HG03354 (cell line): ENCODE data around the gene POLDIP3.

Experiments used
- ATAC-seq: cut with Tn5 transposase; IDR thresholded peaks from one replicate; pipeline ENCODE4 v1.9.1; 2021; ENCODE audit warnings: mild to moderate bottlenecking; ENCODE audit not compliant: unreplicated experiment, poor library complexity, severe bottlenecking

POLDIP3 gene

DNA sequence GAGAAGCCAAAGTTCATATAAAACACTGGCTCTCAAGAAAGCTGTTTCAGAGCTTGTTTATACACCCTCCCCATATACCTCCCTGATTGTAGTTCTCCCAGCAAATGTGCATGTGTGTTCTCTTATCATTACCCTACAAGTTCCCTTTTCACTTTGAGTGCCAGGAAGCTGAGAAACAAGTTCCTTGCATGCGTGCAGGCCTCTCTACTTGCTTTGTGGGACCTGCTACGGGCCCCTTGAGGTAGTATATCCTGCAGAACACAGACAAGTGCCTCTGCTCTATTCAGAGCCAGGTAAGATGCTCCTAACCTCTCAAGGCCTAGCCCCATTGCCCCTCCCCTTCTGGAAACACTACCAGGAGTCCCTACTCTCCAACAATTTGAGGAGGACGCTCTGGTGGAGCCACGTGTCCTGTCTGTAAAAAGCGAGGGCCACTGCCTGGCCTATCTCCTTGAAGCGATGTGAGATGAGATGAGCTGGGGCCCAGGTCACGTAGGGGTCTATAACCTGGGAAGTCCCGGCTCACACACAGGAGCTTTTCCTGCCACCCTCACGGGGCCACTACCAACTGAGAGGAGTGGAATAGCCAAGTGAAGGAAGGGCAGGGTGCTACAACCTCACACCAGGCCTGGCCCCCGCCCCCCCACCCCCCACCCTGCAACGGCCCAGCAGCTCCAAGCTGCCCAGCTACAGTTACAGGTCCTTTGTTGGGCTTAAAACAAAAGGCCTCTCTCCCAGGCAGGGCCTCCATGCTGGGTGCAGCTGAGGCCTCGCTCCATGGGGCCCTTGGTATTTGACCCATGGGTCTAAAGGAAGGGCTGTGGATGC lies 28.3 kb upstream of the POLDIP3 start:
- ATAC-seq = no peak

DNA sequence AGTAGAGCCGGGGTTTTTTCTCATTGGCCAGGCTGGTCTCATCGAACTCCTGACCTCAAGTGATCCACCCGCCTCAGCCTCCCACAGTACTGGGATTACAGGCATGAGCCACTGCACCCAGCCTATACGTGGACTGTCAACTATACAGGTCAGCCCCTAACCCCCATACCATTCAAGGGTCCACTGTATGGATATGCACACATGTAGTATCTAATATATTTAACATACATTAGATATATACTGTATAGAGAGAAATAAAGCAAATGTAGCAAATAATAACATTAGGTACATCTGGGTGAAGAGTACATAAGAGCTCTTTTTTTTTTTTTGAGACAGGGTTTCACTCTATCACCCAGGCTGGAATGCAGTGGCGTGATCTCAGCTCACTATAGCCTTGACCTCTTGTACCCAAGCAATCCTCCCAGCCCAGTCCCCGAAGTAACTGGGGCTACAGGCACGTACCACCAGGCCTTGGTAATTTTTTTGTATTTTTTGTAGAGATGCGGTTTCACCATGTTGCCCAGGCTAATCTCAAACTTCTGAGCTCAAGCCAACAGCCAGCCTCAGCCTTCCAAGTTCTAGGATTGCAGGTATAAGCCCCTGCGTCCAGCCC lies 27.2 kb upstream of the POLDIP3 start:
- no peak for ATAC-seq

DNA sequence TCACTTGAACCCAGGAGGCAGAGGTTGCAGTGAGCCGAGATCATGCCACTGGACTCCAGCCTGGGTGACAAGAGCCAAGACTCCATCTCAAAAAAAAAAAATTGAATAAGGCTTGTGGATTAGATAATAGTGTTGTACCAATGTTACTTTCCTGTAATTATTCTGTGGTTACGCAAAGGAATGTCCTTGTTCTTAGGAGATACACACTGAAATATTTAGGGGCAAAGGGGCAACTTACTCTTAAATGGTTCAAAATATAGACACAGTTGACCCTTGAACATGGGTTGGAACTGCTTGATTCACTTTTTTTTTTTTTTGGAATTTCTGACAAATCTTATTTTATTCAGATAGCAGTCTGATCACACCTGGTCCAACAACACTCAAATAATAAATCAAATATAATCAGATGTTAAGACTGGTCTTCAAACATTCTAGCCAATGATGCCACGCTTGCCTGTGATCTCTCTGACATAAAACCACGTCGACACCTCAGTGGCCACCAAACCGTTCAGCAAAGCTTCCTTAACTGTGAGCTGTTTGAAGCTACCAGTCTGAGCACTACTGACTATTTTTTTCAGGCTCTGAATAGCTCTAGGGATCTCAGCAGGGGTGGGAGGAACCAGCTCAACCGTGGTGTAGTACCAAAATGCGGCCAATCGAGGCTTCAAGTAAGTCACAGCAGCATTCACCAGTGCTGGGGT lies 25.0 kb upstream of the POLDIP3 start:
- ATAC-seq = no peak

DNA sequence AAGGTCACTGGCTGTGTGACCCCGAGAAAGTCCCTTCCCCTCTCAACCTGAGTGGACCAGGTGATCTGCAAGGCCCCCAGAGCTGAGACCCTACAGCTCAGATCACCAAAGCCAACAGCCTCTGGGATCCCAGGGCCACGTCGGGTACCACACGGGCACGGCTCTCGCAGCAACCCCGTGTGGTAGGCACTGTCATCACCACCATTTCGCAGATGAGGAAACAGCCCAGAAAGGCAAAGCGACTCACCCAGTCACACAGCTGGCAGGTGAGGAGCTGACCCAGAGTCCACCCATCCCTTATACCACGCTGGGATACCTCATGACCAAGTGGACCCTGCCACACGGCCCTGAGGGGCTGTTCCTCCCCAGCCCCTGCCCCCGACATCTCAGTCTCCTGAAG lies 22.9 kb upstream of the POLDIP3 start:
- ATAC-seq = no peak

DNA sequence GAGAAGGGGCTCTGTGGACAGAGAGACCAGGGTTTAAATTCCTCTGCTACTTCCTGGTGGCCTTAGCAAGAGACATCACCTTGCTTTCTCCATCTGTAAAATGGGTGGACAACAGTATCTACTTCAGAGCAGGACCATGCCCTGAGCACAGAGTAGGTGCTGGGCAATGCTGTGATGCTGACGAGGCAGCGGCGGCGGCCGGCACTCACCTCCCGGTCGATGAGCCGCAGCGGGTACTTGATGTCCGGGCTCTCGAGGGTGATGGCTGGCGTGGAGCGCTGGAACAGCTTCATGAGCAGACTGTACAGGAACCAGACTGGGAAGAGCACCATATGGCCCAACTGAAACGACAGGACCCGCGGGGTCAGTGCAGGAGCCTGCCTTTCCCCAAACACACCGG lies 21.8 kb upstream of the POLDIP3 start:
- no peak for ATAC-seq

DNA sequence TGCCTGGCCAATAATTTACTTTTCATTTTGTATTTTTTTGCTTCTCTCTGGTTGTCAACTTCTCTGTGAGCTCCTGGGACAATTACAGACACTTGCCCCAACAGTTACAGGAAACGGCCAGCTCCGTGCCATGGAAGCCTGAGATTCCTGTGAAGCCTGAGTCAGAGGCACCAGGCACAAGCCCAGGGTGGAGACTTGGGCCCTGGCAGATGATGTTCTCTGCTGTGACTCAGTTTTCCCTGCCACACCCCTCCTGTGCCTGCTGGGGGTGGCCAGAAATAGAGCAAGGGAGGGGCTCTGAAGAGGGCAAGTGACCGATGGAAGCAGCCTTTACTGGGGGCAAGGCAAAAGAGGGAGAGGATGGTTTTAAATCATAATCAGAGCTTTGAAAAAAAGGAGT lies 20.8 kb upstream of the POLDIP3 start:
- no peak for ATAC-seq

DNA sequence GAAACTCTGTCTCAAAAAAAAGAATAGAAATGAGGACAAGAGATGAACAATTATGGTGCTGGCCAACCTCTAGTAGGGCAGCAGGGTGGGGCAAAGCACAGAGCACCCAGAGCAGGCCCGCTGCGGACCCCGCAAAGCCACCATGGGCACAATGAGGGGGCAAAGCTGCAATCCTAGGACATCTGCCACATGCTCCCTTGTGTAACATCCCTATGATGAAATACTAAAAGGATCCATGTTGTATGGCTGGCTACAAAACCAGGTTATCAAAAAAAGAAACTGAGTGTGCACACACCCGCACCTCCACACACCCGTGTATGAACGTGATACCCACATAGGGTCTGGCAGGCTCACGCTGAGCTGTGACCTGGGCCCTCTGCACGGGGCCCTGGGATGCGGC lies 18.3 kb upstream of the POLDIP3 start:
- ATAC-seq = no peak

DNA sequence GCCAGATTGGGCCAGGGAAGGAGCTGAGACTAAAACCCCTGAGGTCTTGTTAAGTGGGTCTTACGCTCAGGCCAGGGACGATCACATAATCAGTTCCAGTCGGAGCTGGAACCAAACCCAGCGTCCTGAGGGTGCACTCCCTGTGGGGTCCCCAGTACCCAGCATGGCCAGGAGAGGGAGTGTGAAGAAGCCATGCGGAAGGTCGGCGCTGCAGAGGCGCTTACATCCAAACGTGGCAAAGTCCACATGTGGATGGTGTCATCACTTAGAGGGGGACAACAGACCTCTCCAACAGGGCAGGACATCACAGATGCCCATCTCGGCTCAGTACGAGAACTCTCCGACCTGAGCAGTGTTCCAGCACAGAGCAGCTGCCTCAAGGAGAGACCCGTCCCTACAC lies 17.4 kb upstream of the POLDIP3 start:
- ATAC-seq = no peak

DNA sequence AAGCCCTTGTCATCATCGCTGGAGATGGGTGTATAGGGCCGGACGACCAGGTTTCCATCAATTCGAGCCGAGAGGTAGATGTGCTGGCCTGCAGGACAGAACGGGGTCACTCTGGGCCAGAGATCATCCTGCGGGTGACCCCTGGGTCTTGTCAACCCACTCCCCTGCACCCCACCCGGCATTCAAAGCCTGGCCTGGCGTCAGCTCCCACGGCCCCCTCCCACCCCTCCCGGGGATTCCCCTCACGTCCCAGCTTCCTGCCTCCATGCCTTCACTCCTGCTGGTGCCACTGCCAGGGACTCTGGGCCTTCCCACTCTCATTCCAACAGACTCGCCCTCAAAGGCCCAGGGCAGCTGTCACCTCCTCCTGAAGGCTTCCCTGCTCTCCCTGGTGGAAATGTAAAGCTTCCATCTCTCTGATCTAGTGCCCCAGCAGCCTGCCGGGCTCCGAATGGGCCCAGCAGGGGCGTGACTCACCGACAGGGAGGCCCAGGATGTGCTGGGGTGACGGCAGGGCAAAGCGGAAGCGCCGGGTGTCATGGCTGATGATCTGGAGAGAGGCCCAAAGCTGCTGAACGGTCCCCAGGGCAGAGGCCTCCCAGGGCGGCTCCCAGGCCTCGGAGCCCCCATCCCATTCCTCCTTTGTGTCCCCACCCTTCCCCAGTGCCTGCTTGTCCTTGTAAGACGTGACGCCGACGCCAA lies 16.4 kb upstream of the POLDIP3 start:
- no peak for ATAC-seq

DNA sequence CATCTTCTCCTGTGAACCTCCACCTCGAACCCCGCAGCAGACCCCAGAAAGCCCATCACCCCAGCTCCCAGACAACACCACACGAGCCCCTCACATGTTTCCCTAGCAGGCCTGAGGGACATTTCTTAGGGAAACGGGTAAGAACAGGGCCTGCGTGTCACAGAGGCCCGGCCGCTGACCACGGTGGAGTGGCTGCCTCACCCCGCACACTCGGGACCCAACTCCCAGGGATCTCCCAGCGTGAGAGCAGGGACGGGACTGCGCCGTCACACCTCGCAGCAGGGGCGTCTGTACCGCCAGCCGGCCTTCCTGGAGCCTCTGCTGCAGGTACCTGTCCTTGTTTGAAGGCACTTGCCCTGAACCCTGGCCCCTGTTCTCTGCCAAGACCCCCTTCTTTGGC lies 15.5 kb upstream of the POLDIP3 start:
- ATAC-seq = no peak

DNA sequence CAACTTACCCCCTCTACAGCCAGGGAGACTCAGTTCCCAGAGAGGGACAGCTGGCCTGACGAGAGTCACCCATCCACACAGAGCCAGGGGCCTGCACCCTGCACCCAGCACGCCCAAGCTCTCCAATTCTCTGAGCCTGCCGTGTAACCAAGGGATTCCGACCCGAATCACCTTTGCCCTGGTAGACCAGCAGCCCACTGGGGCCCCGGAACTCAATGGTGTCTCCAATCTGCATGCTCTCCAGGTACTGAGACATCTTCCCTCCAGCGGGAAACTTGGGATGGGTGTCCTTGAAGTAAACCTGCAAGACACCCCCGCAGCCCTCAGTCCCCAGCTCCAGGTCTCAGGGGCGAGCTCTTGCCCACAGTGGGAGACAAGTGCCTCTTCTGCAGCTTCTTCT lies 13.3 kb upstream of the POLDIP3 start:
- ATAC-seq = no peak

DNA sequence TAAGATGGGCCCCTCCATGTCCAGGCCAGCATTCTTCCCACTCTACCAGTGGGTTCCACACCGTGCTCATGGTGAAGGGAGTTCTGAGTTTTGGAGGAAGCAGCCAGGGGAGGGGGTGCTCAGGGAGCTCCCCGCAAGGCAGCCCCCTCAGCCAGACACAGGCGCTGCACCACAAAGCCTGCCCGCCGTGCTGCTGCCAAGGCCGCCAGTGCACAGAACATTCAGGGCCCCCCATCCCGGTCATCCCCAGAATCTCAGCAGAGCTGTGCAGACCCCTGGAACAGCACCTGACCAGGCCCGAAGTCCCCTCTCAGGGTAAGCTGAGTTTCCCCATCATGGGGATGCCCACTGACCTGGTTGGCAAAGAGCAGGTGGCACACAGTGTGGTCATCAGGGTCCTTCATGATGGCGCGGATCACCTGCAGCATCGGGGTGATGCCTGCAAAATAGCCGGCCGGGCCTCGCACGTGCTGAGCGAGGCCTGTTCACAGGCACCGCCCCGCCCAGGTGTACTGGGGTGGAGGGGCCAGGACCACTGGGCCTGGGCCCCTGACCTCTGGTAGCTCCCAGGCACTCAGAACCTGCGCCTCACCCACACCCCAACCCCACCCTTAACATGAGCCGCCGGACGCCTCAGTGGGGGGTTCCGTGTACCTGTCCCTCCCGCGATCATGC lies 12.4 kb upstream of the POLDIP3 start:
- no peak for ATAC-seq

DNA sequence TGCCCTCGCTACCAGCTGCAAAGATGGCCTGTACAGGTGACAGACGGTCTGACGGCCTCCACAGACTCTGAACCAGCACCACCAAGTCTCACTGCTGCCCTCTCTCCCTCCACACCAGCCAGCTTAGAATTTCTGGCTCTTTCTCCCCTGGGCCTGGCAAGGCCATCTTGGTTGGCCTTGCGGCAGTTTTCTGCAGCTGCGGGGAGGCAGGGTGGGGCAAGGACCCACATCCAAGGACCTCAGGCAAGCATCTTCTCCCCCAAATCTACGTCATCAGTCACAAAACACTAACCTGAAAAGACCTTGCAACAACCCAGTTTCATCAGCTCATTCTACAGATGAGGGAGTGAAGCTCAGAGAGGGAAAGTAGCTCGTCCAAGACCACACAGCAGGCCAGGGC lies 11.7 kb upstream of the POLDIP3 start:
- no peak for ATAC-seq

DNA sequence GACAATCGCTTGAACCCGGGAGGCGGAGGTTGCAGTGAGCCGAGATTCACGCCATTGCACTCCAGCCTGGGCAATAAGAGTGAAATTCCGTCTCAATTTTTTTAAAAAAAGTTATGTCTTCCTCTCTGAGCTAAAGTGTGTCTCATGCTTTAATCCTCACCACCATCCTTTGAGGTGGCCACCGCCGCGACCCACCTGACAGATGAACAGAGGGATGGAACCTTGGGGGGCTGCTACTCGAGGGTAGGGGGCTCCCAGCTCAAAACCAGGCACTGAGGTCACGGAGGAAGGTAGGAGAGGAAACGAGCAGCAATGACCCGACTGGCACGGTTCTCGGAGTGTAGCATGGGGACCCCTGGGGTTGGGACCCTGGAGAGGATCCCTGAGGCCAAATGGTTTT lies 10.7 kb upstream of the POLDIP3 start:
- ATAC-seq = no peak

DNA sequence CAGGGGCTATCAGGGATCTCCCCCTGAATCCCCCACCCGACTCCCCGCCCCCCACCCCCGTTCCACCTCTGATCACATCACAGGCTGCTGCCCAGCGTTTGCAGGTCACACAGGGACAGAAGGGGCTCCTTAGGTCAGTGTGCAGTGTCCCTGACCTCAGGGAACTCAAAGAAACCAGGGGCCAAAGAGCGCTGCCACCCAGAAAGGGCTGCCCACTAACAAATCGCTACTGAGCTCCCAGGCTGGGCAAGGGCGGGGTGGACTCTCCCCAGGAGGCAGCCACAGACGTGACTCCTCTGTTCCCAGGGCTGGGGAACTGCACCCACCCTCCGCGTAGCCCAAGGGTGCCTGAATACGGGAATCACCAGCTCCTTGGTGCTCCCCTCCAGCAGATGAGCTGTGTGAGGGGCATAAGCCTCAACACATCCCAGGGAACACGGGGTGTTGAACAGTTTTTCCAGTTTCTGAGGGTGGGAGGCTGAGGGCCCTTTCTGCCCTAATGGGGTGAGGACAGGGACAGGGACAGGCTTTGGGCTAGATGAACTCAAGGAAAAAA lies 9.9 kb upstream of the POLDIP3 start:
- ATAC-seq = no peak

DNA sequence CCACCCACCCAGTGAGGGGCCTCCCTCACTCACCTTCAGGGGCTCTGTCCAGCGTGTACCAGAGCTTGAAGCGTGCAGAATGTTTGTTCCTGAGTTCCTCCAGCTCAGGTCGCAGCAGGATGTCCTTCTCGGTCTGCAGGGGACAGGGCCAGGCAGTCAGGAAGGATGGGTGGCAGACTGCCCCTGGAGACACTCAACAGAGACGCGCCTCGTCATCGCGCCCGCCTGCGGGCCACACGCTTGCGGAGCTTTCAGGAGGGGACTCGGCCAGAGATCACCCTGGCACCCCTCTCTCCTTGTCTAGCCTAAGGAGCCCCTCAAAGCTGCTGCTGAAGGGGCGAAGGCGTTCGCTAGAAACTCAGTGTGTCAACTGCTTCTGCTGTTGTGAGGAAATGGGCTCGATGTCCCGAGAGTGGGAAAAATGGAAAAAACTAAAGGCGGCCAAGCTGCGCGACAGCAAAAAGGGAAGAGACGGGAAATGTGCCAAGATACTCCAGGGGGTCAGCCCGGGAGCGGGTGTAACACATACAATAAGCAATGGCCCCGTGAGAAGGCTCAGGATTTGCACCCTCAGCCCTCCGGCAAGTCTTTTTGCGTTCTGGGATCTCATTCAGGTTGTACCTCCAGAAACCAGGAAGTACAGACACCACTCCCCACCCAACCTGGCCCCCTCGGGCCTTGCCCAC lies 9.2 kb upstream of the POLDIP3 start:
- no peak for ATAC-seq

DNA sequence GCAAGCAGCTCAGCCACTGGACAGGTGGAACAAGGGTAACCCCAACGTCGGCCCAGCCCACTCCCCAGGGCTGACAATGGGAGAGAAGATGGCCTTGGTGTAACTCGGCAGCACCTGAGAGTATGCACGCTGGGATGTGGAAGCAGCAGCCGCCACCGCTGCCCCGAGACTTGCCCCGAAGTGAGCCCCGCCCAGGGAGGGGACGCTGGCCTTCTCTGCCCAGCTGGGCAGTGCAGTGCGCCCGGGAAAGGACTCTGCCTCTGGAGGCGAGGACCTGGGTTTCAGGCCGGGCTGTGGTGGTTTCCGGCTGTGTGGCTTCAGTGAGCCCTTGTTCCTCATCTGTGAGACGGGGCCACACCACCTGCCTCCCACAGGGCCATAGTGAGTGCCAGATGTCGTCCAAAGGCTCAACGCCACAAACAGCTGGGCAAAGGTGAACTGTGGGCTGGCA lies 8.6 kb upstream of the POLDIP3 start:
- ATAC-seq = no peak

DNA sequence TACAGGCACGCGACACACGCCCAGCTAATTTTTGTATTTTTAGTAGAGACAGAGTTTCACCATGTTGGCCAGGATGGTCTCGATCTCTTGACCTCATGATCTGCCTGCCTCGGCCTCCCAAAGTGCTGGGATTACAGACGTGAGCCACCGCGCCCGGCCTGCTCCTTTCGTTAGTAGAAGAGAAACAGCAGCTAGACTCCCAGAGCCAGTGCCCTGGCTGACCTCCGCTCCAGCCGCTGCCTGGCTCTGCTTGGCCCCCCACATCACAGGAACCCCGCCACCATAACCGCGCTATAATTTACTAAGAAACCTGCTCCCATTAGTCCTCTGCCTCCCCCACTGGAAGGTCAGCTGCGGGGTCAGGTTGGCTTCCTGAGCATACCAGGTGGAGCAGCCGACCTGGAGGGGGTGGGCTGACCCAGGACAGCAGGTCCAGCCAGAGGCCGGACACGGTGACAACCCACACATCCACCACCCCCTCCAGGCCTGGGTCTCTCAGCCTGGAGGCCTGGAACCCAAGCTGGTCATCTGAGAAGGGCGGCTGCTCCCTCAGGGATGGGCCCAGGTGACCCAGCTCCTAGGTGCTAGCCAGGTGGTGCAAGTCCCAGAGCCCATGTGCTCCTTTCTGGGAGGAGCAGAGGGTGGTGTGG lies 7.5 kb upstream of the POLDIP3 start:
- no peak for ATAC-seq
